A549 (cell line): ENCODE data around the gene IGF1R.

ENCODE experiments used
- BHLHE40 ChIP-seq: IDR thresholded peaks from 2 replicates; pipeline ENCODE4 v1.6.1; 2012; ENCODE audit warnings: low read depth, low read length, inconsistent platforms
- EP300 ChIP-seq, 2 experiments: fragments of >200 bp; sonication (Bioruptor Twin); formaldehyde crosslinking; IDR thresholded peaks; 2 replicates in 1 of 2; 3 replicates in 1 of 2; pipeline ENCODE4 v1.6.1; 2016 to 2017
- JUN ChIP-seq, 2 experiments: fragments of >200 bp; sonication (Bioruptor Twin); formaldehyde crosslinking; IDR thresholded peaks; 2 replicates in 1 of 2; 3 replicates in 1 of 2; pipeline ENCODE4 v1.6.1; 2016 to 2017
- POLR2AphosphoS2 ChIP-seq: conservative IDR thresholded peaks from 2 replicates; pipeline ENCODE4 v1.6.1; 2012; ENCODE audit warnings: low read length, improper control_type of control experiment, inconsistent platforms
- TFCP2L1 ChIP-seq: fragments of 250-450 bp; sonication (Bioruptor Pico); IDR thresholded peaks from 2 replicates; pipeline ENCODE4 v1.5.0; 2021; ENCODE audit warnings: mild to moderate bottlenecking
- TF ChIP-seq, protein P1 (sequence below): fragments of >200 bp; sonication (Bioruptor Twin); formaldehyde crosslinking; IDR thresholded peaks from 3 replicates; pipeline ENCODE4 v1.5.1; 2016

- TF ChIP-seq BHLHE40 (no peak), POLR2AphosphoS2 (no peak), EP300 (IDR thresholded peaks at IDR 0.05) (peak in 1 of 2 experiments; percentile 33; a peak in 1 of 5 replicates), TFCP2L1 (CRISPR knock-in tag) (no peak), JUN (IDR thresholded peaks at IDR 0.05) (peak in 1 of 2 experiments; percentile 35; a peak in 1 of 5 replicates)
- TF ChIP-seq, protein P1, sequence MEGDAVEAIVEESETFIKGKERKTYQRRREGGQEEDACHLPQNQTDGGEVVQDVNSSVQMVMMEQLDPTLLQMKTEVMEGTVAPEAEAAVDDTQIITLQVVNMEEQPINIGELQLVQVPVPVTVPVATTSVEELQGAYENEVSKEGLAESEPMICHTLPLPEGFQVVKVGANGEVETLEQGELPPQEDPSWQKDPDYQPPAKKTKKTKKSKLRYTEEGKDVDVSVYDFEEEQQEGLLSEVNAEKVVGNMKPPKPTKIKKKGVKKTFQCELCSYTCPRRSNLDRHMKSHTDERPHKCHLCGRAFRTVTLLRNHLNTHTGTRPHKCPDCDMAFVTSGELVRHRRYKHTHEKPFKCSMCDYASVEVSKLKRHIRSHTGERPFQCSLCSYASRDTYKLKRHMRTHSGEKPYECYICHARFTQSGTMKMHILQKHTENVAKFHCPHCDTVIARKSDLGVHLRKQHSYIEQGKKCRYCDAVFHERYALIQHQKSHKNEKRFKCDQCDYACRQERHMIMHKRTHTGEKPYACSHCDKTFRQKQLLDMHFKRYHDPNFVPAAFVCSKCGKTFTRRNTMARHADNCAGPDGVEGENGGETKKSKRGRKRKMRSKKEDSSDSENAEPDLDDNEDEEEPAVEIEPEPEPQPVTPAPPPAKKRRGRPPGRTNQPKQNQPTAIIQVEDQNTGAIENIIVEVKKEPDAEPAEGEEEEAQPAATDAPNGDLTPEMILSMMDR, result no peak
These were observed 194.6 kb downstream of the IGF1R start for GRCh38 chr15:98842973-98843285.
